ENCODE measurements around the gene SYT2. TPM values are rescaled to one million over a fixed set of nuclear protein-coding genes. Genes with fewer than 3 reads are reported as not detected.

Gene SYT2
- total RNA-seq, 4 donors from 2014 or later = 0.19 TPM; not detected in 3

GRCh38 chr1:202576816-202577215 lies 133.4 kb downstream of the SYT2 start:
- no peak for TF ChIP-seq CTCF (IDR thresholded peaks at IDR 0.05; ENCODE audit: low read depth)

- no peak for TF ChIP-seq CTCF (IDR thresholded peaks at IDR 0.05; ENCODE audit: low read depth)
These were observed 134.2 kb downstream of the SYT2 start for GRCh38 chr1:202575918-202576653.

- TF ChIP-seq CTCF (IDR thresholded peaks at IDR 0.05; ENCODE audit: low read depth) = no peak
These were observed 137.4 kb downstream of the SYT2 start for GRCh38 chr1:202572867-202573266.

GRCh38 chr1:202571719-202572339 lies 138.4 kb downstream of the SYT2 start:
- no peak for TF ChIP-seq CTCF (IDR thresholded peaks at IDR 0.05; ENCODE audit: low read depth)

- TF ChIP-seq CTCF (IDR thresholded peaks at IDR 0.05; ENCODE audit: low read depth) = no peak
These were observed 140.6 kb downstream of the SYT2 start for GRCh38 chr1:202569393-202570322.

GRCh38 chr1:202568826-202569225 lies 141.4 kb downstream of the SYT2 start:
- TF ChIP-seq CTCF (IDR thresholded peaks at IDR 0.05; ENCODE audit: low read depth) = no peak

GRCh38 chr1:202568410-202568809 lies 141.8 kb downstream of the SYT2 start:
- no peak for TF ChIP-seq CTCF (IDR thresholded peaks at IDR 0.05; ENCODE audit: low read depth)

Data from subcutaneous adipose tissue (tissue), 4 donors.